ENCODE measurements around the gene NOL4L.
"Not testable (repeated sequence)": the region's sequence is repeated elsewhere in the genome, so short reads cannot be mapped to it uniquely, and the experiment has no call there.

Gene NOL4L

DNA sequence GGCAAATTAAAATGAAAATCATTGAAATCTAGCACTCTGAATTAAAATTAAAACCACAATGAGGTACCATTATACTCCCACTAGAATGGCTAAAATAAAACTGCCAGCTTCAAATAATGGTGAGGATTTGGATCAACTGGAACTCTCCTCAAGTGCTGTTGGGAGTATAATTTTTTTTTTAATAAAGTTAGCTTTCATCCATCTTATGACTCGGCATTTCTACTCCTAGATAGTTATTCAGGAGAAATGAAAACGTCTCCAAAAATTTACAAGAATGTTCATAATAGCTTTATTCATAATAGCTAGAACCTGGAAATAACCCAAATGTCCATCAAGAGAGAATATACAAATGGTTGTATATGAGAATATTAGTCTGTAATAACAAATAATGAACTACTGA is 163.8 kb downstream of the NOL4L start:
- no peaks in the 10 kb centered on the region for H3K27me3 Mint-ChIP-seq
- no peak for DNase-seq
- peaks cover 62% of the 10 kb centered on the region for H3K36me3 Mint-ChIP-seq (ENCODE audit: low read depth)
- peaks cover 36% of the 10 kb centered on the region for H3K4me1 Mint-ChIP-seq (ENCODE audit: low read depth)
- H3K4me3 Mint-ChIP-seq, result no peak overlapping the region
- H3K27ac Mint-ChIP-seq, result no peak overlapping the region
- H3K9me3 Mint-ChIP-seq, result no peaks in the 10 kb centered on the region

DNA sequence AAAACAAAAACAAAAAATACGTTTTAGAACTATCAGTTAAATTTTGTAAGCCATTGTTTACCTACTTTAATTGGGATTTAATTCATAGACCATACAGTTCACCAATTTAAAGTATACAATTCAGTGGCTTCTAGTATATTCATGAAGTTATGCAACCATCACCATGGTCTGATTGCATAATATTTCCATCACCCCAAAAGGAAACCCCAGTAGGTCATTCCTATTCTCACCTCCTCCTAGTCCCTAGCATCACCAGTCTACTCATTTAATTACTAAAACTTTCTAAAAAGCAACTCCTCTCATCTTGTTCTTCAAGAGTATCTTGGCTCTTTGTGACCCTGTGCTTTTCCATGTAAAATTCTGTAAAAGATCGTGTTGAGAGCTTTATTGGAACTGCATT is 166.8 kb downstream of the NOL4L start:
- no peak overlapping the region for H3K4me3 Mint-ChIP-seq
- DNase-seq, result no peak
- H3K27me3 Mint-ChIP-seq, result no peaks in the 10 kb centered on the region
- peaks cover 59% of the 10 kb centered on the region for H3K36me3 Mint-ChIP-seq (ENCODE audit: low read depth)
- no peak overlapping the region for H3K27ac Mint-ChIP-seq
- H3K9me3 Mint-ChIP-seq, result no peaks in the 10 kb centered on the region
- peaks cover 55% of the 10 kb centered on the region for H3K4me1 Mint-ChIP-seq (ENCODE audit: low read depth)

DNA sequence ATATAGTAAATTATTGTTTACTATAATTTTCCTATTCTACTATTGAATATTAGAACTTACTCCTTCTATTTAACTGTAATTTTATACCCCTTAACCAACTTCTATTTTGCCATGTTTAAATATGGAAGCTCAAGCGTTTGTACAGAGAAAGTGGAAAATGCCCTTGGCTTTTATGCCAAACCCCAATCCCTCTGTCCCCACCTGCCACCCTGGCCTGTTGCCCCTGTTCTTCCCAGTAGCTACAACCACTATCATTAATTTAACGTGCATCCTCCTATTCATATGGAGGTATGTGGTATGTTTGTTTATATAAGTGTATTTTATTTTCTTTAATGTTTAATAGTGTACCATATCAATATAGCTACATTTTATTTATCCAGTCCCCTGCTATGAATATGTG is 168.9 kb downstream of the NOL4L start:
- Mint-ChIP-seq H3K9me3 (no peaks in the 10 kb centered on the region), H3K27me3 (no peaks in the 10 kb centered on the region), H3K4me1 (ENCODE audit: low read depth) (peaks cover 66% of the 10 kb centered on the region), H3K27ac (no peak overlapping the region), H3K4me3 (no peak overlapping the region), H3K36me3 (ENCODE audit: low read depth) (peaks cover 62% of the 10 kb centered on the region)
- no peak for DNase-seq

DNA sequence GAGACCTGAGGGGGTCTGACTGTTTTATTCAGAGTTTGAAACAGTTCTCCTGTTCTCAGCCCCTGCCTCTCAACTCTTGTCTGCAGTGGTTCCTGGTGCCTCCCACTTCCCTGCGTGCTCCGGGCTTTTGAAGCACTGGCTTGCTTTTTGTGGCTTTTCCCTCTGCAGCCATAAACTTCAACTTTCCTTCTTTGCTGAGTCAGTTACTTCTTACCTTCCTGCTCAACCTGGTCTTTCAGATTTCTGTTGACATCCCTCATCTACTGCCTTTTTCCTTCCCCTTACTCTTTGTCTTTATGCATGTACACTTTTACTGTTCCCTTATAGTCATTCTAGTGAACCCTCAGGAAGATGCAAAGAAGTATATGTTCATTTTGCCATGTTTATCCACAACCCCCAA is 169.6 kb downstream of the NOL4L start:
- peak overlapping the region; percentile 2 for H3K27ac Mint-ChIP-seq
- no peaks in the 10 kb centered on the region for H3K9me3 Mint-ChIP-seq
- peaks cover 60% of the 10 kb centered on the region for H3K36me3 Mint-ChIP-seq (ENCODE audit: low read depth)
- no peaks in the 10 kb centered on the region for H3K27me3 Mint-ChIP-seq
- H3K4me1 Mint-ChIP-seq (ENCODE audit: low read depth), result peaks cover 65% of the 10 kb centered on the region
- no peak for DNase-seq
- H3K4me3 Mint-ChIP-seq, result no peak overlapping the region

DNA sequence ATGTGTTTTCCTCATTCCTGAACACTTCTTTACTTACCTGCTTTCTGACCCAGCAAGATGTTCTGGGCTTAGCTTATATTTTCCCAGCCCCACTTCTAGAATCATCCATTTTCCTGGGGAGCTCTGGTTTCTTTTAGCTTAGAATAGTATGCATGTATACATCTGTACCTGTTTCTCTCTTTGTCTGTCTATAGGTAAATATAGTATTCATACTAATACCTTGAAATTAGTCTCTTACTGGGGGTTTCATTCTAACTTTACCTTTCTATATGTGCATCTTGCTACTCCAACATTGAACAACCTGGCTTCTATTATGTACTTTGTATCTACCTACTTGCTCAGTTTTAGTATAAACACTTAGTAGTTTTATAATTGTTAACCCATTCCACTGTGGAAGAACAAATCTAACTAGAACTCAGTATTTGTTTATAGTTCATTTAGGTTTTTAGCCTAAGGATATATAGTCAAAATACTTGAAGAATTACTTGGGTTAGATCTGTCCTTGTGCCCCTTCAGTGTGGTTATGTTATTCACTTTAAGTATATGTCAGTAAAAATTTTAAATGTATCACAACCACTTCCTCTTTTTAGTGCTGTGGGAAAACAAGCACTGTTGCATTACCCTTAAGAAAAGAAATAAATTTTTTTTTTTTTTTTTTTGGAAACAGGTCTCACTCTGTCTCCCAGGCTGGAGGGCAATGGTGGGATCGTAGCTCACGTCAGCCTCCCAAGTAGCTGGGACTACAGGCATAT is 173.0 kb downstream of the NOL4L start:
- Mint-ChIP-seq H3K36me3 (ENCODE audit: low read depth) (peaks cover 68% of the 10 kb centered on the region), H3K4me3 (no peak overlapping the region), H3K27me3 (no peaks in the 10 kb centered on the region), H3K9me3 (no peaks in the 10 kb centered on the region), H3K27ac (peak overlapping the region; percentile 46), H3K4me1 (ENCODE audit: low read depth) (peaks cover 68% of the 10 kb centered on the region)
- no peak for DNase-seq

DNA sequence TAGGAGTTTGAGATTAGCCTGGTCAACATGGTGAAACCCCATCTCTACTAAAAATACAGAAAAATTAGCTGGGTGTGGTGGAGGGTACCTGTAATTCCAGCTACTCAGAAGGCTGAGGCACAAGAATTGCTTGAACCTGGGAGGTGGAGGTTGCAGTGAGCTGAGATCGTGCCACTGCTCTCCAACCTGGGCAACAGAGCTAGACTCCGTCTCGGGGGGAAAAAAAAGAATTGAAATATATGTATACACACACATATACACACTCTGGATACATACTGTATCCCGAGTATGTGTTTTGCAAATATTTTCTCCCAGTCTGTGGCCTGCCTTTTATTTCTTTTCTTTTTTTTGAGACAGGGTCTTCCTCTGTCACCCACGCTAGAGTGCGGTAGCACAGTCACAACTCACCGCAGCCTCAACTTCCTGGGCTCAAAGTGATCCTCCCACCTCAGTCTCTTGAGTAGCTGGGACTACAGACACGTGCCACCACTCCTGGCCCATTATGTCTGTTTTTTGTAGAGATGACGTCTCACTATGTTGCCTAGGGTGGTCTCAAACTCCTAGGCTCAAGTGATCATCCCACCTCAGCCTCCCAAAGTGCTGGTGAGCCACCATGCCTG is 177.9 kb downstream of the NOL4L start:
- Mint-ChIP-seq H3K4me3 (peak overlapping the region; percentile 44), H3K36me3 (ENCODE audit: low read depth) (peaks cover 65% of the 10 kb centered on the region), H3K4me1 (ENCODE audit: low read depth) (peaks cover 67% of the 10 kb centered on the region), H3K27ac (peak overlapping the region; percentile 89)
- not testable (repeated sequence) for H3K27me3 Mint-ChIP-seq, H3K9me3 Mint-ChIP-seq
- DNase-seq, result peak; percentile 63

DNA sequence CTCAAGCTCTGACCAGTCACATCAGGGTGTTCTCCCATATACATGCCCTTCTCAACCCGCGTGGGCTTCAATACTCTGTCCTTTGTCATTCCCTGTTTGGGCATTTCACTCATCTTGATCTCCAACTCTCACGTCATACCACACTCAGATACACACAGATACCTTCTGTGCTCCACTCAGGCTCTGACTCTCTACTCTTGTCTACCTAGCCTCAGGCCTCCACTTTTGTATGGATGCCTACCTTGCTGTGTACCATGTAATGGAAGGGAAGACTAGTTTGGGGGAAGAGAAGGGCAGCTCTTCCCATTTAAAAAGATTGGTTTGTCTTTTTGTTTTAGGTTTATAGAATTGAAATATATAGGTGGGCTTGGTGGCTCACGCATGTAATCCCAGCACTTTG is 178.4 kb downstream of the NOL4L start:
- Mint-ChIP-seq H3K4me1 (ENCODE audit: low read depth) (peaks cover 62% of the 10 kb centered on the region), H3K27me3 (no peaks in the 10 kb centered on the region), H3K4me3 (no peak overlapping the region), H3K27ac (peak overlapping the region; percentile 89), H3K36me3 (ENCODE audit: low read depth) (peaks cover 64% of the 10 kb centered on the region), H3K9me3 (no peaks in the 10 kb centered on the region)
- DNase-seq, result no peak

DNA sequence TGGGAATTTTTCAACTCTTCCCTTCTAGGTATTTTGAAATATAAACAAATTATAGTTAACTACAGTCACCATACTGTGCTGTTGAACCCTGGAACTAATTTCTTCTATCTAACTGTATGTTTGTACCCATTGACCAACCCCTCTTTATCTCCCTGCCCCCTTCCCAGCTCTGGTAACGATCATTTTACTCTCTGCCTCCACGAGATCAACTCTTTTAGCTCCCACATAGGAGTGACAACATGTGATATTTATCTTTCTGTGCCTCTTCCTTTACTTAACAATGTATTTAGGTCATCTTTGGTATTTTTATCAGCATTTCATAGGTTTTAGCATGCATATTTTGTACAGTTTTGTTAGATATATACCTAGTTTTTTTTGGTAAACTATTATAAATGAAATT is 181.1 kb downstream of the NOL4L start:
- Mint-ChIP-seq H3K27ac (no peak overlapping the region), H3K9me3 (no peaks in the 10 kb centered on the region), H3K27me3 (no peaks in the 10 kb centered on the region), H3K4me1 (ENCODE audit: low read depth) (peaks cover 67% of the 10 kb centered on the region), H3K4me3 (no peak overlapping the region), H3K36me3 (ENCODE audit: low read depth) (peaks cover 72% of the 10 kb centered on the region)
- DNase-seq, result no peak

DNA sequence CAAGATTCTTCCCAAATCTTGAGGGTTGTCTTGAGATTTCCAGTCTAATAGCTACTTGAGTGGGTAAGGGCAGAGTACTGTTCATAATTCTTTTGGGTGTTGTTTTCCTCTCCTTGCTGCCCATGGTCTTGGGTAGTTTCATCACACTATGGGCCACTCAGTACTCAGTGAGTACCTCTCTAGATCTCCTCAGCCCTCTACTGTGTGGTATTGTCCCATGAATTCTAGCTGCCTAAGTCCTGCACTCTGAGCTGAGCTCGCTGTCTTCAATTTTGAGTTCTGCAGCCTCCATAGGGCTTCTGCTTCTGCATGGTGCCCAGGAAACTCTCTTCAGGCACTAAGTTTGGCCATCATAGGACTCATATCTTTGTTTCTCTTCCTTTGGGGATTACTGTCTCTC is 184.7 kb downstream of the NOL4L start:
- DNase-seq, result no peak

DNA sequence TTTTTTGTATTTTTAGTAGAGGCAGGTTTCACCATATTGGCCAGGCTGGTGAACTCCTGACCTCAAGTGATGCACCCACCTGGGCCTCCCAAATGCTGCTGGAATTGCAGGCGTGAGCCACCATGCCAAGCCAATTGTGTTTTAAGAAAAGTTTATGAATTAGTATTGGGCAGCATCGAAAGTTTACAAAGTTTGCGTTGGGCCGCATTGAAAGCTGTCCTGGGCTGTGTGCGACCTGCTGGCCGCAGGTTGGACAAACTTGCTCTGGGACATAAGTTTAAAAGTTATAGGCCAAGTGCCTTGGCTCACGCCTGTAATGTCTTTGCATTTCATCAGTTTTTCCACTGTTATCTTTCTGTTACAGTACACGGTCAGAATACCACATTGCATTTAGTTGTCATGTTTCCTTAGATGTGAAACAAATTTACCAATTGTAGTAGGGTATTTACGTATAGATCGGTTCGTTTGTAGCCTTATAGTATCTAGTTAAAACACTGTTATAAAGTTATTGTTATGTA is 187.5 kb downstream of the NOL4L start:
- H3K4me1 Mint-ChIP-seq (ENCODE audit: low read depth), result peaks cover 45% of the 10 kb centered on the region
- H3K27me3 Mint-ChIP-seq, result no peaks in the 10 kb centered on the region
- H3K4me3 Mint-ChIP-seq, result no peak overlapping the region
- H3K9me3 Mint-ChIP-seq, result peaks cover 9% of the 10 kb centered on the region
- peaks cover 83% of the 10 kb centered on the region for H3K36me3 Mint-ChIP-seq (ENCODE audit: low read depth)
- no peak for DNase-seq
- H3K27ac Mint-ChIP-seq, result peak overlapping the region; percentile 50

More for the DNA sequence above, 184.7 kb downstream of the NOL4L start:
- H3K9me3 Mint-ChIP-seq, result peaks cover 2% of the 10 kb centered on the region
- peaks cover 50% of the 10 kb centered on the region for H3K4me1 Mint-ChIP-seq (ENCODE audit: low read depth)
- H3K4me3 Mint-ChIP-seq, result no peak overlapping the region
- peaks cover 73% of the 10 kb centered on the region for H3K36me3 Mint-ChIP-seq (ENCODE audit: low read depth)
- H3K27ac Mint-ChIP-seq, result peak overlapping the region; percentile 58
- H3K27me3 Mint-ChIP-seq, result no peaks in the 10 kb centered on the region

DNA sequence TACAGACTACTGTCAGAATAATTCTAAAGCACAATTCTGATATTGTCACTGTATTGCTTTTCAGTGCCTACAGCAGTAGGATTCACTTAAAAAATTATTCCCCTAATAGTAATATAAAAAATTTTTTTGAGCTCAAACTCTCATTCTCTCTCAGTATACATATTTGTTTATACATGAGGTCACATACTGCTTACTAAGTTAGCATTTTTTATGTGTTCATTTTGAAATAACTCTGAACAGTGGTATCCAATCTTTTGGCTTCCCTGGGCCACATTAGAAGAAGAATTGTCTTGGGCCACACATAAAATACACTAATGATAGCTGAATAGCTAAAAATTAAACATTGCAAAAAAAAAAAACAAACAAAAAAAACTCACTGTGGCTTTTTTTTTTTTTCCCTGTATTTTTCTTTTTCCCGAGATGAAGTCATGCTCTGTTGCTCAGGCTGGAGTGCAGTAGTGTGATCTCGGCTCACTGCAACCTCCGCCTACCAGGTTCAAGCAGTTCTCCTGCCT is 188.4 kb downstream of the NOL4L start:
- H3K4me1 Mint-ChIP-seq (ENCODE audit: low read depth), result peaks cover 44% of the 10 kb centered on the region
- H3K27me3 Mint-ChIP-seq, result no peaks in the 10 kb centered on the region
- H3K4me3 Mint-ChIP-seq, result no peak overlapping the region
- DNase-seq, result no peak
- peaks cover 81% of the 10 kb centered on the region for H3K36me3 Mint-ChIP-seq (ENCODE audit: low read depth)
- H3K9me3 Mint-ChIP-seq, result peaks cover 9% of the 10 kb centered on the region
- H3K27ac Mint-ChIP-seq, result no peak overlapping the region

DNA sequence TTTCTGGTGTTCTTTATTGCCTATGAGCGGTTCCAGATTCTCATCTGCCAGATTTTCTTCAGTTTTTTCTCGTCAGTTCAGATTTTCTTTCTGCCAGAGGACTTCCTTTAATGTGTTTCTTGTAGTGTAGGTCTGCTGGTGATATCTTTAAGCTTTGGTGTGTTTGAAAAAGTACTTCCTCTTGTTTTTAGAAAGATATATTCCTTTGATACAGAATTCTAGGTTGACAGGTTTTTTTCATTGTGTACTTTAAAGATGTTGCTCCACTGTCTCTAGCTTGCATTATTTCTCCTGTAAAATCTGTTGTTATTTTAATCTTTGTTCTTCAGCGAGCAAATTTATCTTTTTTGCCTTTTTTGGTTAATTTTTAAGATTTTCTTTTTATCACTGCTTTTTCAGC is 190.1 kb downstream of the NOL4L start:
- H3K27ac Mint-ChIP-seq, result no peak overlapping the region
- H3K36me3 Mint-ChIP-seq (ENCODE audit: low read depth), result peaks cover 79% of the 10 kb centered on the region
- DNase-seq, result no peak
- H3K9me3 Mint-ChIP-seq, result peaks cover 9% of the 10 kb centered on the region
- peaks cover 41% of the 10 kb centered on the region for H3K4me1 Mint-ChIP-seq (ENCODE audit: low read depth)
- H3K4me3 Mint-ChIP-seq, result no peak overlapping the region
- H3K27me3 Mint-ChIP-seq, result no peaks in the 10 kb centered on the region

Data from activated T-cell treated with anti-CD3 and anti-CD28 coated beads, Interleukin-2, amount 50 U/mL, for 24 hours (primary cell).